ENCODE results near the gene SSTR3.

SSTR3 gene

DNA sequence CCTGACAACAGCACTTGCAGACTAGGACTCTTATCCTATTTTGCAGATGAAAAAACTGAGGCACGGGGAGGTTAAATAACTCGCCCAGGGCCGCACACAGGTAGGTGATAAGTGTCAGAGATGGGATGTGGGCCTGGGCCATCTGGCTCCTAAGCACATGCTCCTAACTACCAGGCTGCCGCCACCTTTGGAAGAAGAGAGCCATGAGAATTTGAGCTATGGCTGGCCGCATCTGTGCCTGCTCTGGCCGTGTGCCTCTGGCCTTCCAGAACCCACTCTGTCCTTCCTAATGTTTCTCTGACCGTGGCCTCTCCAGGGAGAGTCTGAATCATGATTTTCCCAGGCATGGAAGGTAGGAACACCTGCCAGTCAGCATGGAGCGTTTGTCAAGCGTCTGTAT, 47.2 kb downstream of the SSTR3 start:
- TF ChIP-seq, protein P1, sequence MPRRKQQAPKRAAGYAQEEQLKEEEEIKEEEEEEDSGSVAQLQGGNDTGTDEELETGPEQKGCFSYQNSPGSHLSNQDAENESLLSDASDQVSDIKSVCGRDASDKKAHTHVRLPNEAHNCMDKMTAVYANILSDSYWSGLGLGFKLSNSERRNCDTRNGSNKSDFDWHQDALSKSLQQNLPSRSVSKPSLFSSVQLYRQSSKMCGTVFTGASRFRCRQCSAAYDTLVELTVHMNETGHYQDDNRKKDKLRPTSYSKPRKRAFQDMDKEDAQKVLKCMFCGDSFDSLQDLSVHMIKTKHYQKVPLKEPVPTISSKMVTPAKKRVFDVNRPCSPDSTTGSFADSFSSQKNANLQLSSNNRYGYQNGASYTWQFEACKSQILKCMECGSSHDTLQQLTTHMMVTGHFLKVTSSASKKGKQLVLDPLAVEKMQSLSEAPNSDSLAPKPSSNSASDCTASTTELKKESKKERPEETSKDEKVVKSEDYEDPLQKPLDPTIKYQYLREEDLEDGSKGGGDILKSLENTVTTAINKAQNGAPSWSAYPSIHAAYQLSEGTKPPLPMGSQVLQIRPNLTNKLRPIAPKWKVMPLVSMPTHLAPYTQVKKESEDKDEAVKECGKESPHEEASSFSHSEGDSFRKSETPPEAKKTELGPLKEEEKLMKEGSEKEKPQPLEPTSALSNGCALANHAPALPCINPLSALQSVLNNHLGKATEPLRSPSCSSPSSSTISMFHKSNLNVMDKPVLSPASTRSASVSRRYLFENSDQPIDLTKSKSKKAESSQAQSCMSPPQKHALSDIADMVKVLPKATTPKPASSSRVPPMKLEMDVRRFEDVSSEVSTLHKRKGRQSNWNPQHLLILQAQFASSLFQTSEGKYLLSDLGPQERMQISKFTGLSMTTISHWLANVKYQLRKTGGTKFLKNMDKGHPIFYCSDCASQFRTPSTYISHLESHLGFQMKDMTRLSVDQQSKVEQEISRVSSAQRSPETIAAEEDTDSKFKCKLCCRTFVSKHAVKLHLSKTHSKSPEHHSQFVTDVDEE (CRISPR knock-in tag; IDR thresholded peaks at IDR 0.05), result no peak
- no peak for TF ChIP-seq ZNF565 (CRISPR knock-in tag; conservative IDR thresholded peaks at IDR 0.05; ENCODE audit: low read depth)
- TF ChIP-seq, protein P2, sequence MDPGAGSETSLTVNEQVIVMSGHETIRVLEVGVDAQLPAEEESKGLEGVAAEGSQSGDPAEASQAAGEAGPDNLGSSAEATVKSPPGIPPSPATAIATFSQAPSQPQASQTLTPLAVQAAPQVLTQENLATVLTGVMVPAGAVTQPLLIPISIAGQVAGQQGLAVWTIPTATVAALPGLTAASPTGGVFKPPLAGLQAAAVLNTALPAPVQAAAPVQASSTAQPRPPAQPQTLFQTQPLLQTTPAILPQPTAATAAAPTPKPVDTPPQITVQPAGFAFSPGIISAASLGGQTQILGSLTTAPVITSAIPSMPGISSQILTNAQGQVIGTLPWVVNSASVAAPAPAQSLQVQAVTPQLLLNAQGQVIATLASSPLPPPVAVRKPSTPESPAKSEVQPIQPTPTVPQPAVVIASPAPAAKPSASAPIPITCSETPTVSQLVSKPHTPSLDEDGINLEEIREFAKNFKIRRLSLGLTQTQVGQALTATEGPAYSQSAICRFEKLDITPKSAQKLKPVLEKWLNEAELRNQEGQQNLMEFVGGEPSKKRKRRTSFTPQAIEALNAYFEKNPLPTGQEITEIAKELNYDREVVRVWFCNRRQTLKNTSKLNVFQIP (CRISPR knock-in tag; IDR thresholded peaks at IDR 0.05; ENCODE audit: borderline replicate concordance, low read depth), result no peak
- TF ChIP-seq ZC3H10 (CRISPR knock-in tag; IDR thresholded peaks at IDR 0.05), result no peak
- TF ChIP-seq ZNF8 (CRISPR knock-in tag; IDR thresholded peaks at IDR 0.05), result no peak
- no peak for TF ChIP-seq ISL1 (CRISPR knock-in tag; IDR thresholded peaks at IDR 0.05)
- TF ChIP-seq GLIS3 (CRISPR knock-in tag; IDR thresholded peaks at IDR 0.05), result no peak
- TF ChIP-seq, protein P3, sequence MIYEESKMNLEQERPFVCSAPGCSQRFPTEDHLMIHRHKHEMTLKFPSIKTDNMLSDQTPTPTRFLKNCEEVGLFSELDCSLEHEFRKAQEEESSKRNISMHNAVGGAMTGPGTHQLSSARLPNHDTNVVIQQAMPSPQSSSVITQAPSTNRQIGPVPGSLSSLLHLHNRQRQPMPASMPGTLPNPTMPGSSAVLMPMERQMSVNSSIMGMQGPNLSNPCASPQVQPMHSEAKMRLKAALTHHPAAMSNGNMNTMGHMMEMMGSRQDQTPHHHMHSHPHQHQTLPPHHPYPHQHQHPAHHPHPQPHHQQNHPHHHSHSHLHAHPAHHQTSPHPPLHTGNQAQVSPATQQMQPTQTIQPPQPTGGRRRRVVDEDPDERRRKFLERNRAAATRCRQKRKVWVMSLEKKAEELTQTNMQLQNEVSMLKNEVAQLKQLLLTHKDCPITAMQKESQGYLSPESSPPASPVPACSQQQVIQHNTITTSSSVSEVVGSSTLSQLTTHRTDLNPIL (CRISPR knock-in tag; IDR thresholded peaks at IDR 0.05; ENCODE audit: low read depth), result no peak
- TF ChIP-seq CSDC2 (CRISPR knock-in tag; IDR thresholded peaks at IDR 0.05), result no peak
- TF ChIP-seq TOX (CRISPR knock-in tag; IDR thresholded peaks at IDR 0.05; ENCODE audit: borderline replicate concordance), result no peak
- no peak for TF ChIP-seq ZFP3 (CRISPR knock-in tag; IDR thresholded peaks at IDR 0.05)
- no peak for ATAC-seq

DNA sequence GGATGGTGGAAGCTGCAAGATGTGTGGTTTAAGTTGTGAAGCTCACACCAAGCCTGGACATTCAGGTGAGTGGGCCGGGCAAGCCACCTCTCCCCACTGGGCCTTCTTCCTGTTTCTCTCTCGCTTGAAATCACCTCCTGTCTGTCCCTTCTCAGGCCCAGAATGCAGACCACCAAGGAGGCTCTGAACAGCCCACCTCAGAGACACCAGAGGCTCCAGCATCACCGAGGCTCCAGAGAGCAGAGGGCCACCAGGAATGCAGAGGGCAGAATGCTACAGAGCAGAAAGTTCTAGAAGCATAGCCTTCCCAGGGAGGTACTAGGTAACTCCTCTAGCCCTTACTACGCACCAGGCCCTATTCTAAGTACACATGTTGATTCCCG, 47.8 kb downstream of the SSTR3 start:
- TF ChIP-seq ESRRG (CRISPR knock-in tag; IDR thresholded peaks at IDR 0.05), result no peak
- TF ChIP-seq ZNF8 (CRISPR knock-in tag; IDR thresholded peaks at IDR 0.05), result no peak
- no peak for TF ChIP-seq OSR1 (CRISPR knock-in tag; IDR thresholded peaks at IDR 0.05)
- no peak for TF ChIP-seq ISL1 (CRISPR knock-in tag; IDR thresholded peaks at IDR 0.05)
- TF ChIP-seq RARB (CRISPR knock-in tag; IDR thresholded peaks at IDR 0.05), result no peak
- TF ChIP-seq, protein P4, sequence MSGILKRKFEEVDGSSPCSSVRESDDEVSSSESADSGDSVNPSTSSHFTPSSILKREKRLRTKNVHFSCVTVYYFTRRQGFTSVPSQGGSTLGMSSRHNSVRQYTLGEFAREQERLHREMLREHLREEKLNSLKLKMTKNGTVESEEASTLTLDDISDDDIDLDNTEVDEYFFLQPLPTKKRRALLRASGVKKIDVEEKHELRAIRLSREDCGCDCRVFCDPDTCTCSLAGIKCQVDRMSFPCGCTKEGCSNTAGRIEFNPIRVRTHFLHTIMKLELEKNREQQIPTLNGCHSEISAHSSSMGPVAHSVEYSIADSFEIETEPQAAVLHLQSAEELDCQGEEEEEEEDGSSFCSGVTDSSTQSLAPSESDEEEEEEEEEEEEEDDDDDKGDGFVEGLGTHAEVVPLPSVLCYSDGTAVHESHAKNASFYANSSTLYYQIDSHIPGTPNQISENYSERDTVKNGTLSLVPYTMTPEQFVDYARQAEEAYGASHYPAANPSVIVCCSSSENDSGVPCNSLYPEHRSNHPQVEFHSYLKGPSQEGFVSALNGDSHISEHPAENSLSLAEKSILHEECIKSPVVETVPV (CRISPR knock-in tag; IDR thresholded peaks at IDR 0.05), result no peak
- TF ChIP-seq ZNF70 (CRISPR knock-in tag; IDR thresholded peaks at IDR 0.05), result no peak
- TF ChIP-seq, protein P1 (CRISPR knock-in tag; IDR thresholded peaks at IDR 0.05), result no peak
- no peak for TF ChIP-seq BACH2 (CRISPR knock-in tag; IDR thresholded peaks at IDR 0.05; ENCODE audit: borderline replicate concordance)
- no peak for TF ChIP-seq ZFP3 (CRISPR knock-in tag; IDR thresholded peaks at IDR 0.05)
- ATAC-seq, result no peak

DNA sequence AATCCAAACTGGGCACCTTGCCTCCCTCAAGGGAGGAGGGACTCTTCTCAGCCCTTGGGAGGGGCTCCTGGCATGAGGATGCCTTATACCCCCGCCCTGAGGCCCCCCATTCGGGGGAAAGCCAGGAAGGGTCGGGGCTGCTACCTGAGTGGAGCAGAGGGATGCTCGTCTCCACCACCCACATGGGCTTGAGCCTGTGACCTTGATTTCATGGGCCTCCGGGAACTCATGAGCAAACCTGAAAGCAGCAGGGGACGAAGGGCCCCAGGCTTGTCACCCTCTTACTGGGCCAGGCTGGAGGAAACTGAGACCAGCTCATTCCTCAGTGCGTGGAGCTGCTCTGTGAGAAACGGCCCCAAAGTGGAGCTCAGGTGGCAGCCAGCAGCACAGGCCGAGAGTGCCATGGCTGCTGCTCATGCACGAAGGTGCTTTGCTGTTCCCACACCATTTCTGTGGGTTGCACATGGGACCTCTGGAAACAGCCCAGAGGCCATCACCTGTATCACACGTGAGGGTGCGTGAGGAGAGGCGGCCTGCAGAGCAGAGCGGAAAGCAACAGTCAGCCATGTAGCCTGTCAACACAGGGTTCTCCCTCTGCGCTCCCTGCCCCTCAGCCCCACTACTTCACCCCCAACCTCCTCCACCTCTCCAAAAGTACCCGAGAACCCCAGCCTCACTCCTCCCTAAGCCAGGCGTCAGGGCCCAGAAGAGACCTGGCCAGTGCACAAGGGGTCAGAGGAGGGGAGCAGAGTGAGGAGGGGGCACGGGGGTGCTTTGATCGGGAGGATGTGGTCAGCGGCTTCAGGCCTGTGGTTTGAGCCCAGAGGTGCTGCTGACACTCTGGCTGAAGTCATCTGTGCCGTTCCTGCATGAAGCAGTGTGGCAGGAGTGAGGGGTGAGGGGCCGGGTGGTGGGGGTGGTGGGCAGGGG, 48.4 kb downstream of the SSTR3 start:
- TF ChIP-seq ZFP30 (CRISPR knock-in tag; IDR thresholded peaks at IDR 0.05) (no peak), TCF4 (CRISPR knock-in tag; IDR thresholded peaks at IDR 0.05; ENCODE audit: borderline replicate concordance) (no peak), ZC3H10 (CRISPR knock-in tag; IDR thresholded peaks at IDR 0.05) (no peak), ZNF70 (CRISPR knock-in tag; IDR thresholded peaks at IDR 0.05) (no peak), PPARA (CRISPR knock-in tag; IDR thresholded peaks at IDR 0.05; ENCODE audit: borderline replicate concordance) (no peak), BACH2 (CRISPR knock-in tag; IDR thresholded peaks at IDR 0.05; ENCODE audit: borderline replicate concordance) (no peak), TOX (CRISPR knock-in tag; IDR thresholded peaks at IDR 0.05; ENCODE audit: borderline replicate concordance) (no peak)
- TF ChIP-seq, protein P2 (CRISPR knock-in tag; IDR thresholded peaks at IDR 0.05; ENCODE audit: borderline replicate concordance, low read depth), result no peak
- no peak for ATAC-seq

Data from SK-N-SH treated with all-trans-retinoic acid at 6 μM for 48 hours (cell line).